Natural killer cell (primary cell): ENCODE results near the gene ANKRD44. TPM values are rescaled to one million over a fixed set of nuclear protein-coding genes. Genes with fewer than 3 reads are reported as not detected.

Source experiments
- ATAC-seq, 3 donors: fragments of 150-1000 bp in 2 of 3; fragments of 200-7000 bp in 1 of 3; cut with Tn5 transposase; 1 replicate in 1 of 3; 2 replicates in 2 of 3; pipeline ENCODE4 v1.10.0; 2021; ENCODE audit warnings: mild to moderate bottlenecking in 2 of 3, moderate library complexity in 2 of 3
- DNase-seq, 2 donors: peaks; one replicate each; pipeline versions ENCODE4 v3.0.0 to v3.0.0-alpha.2; 2013 to 2021; ENCODE audit warnings: mixed read lengths in 1 of 2
- H3K27ac ChIP-seq: one replicate; pipeline ENCODE4 v1.5.1; 2013; ENCODE audit warnings: mild to moderate bottlenecking, low read length
- H3K27me3 ChIP-seq: one replicate; pipeline ENCODE4 v1.6.1; 2013; ENCODE audit warnings: low read length; ENCODE audit not compliant: control insufficient read depth, insufficient read depth
- H3K36me3 ChIP-seq: one replicate; pipeline ENCODE4 v1.6.1; 2013; ENCODE audit warnings: low read length; ENCODE audit not compliant: control insufficient read depth, insufficient read depth
- H3K4me1 ChIP-seq: one replicate; pipeline ENCODE4 v1.6.1; 2013; ENCODE audit warnings: low read length; ENCODE audit not compliant: control insufficient read depth, insufficient read depth
- H3K4me3 ChIP-seq: one replicate; pipeline ENCODE4 v1.5.1; 2013; ENCODE audit warnings: low read length
- H3K9me3 ChIP-seq: one replicate; pipeline ENCODE4 v1.6.1; 2013; ENCODE audit warnings: low read length; ENCODE audit not compliant: control insufficient read depth, insufficient read depth
- H3K27ac Mint-ChIP-seq, 2 donors: one replicate each; pipeline ENCODE4 v1.8.0; 2022; ENCODE audit warnings: mild to moderate bottlenecking in 2 of 2, mixed read lengths in 2 of 2, moderate library complexity in 1 of 2
- H3K27me3 Mint-ChIP-seq, 2 donors: one replicate each; pipeline ENCODE4 v1.8.0; 2022; ENCODE audit warnings: low read depth in 2 of 2, mixed read lengths in 2 of 2
- H3K36me3 Mint-ChIP-seq: one replicate; pipeline ENCODE4 v1.8.0; 2022; ENCODE audit warnings: mixed read lengths
- H3K4me1 Mint-ChIP-seq, 2 donors: one replicate each; pipeline ENCODE4 v1.8.0; 2022; ENCODE audit warnings: mixed read lengths in 2 of 2
- H3K4me3 Mint-ChIP-seq: one replicate; pipeline ENCODE4 v1.8.0; 2022; ENCODE audit warnings: mild to moderate bottlenecking, moderate library complexity, mixed read lengths
- H3K9me3 Mint-ChIP-seq, 2 donors: one replicate each; pipeline ENCODE4 v1.8.0; 2022; ENCODE audit warnings: mixed read lengths in 2 of 2
- WGBS: methylation state at CpG from one replicate; pipeline ENCODE4 v1.1.7; 2013; ENCODE audit warnings: missing lambda C conversion rate; ENCODE audit not compliant: insufficient coverage; 5-methylcytosine and 5-hydroxymethylcytosine counted together
- intact Hi-C: fragments of 100-400 bp; cut with micrococcal nuclease; formaldehyde crosslinking; loops from one replicate; pipeline ENCODE4 v1.14.2; 2022
- total RNA-seq, 4 donors: library from RNA; stranded (reverse); fragments of 120-200 nt in 1 of 4; gene quantifications; one replicate each; pipeline versions ENCODE4 v1.2.3 to v1.2.4, GENCODE V29; 2013 to 2022
- TF ChIP-seq, protein P1 (sequence below): fragments of 200-600 bp; IDR thresholded peaks from one replicate; pipeline ENCODE4 v1.8.0; 2022; ENCODE audit warnings: antibody characterized with exemption

The ANKRD44 gene
- total RNA-seq, 3 donors from 2014 or later (not counting 1 experiment from before 2014, with no cell fraction given), result 252 to 376 (median 311) TPM

DNA sequence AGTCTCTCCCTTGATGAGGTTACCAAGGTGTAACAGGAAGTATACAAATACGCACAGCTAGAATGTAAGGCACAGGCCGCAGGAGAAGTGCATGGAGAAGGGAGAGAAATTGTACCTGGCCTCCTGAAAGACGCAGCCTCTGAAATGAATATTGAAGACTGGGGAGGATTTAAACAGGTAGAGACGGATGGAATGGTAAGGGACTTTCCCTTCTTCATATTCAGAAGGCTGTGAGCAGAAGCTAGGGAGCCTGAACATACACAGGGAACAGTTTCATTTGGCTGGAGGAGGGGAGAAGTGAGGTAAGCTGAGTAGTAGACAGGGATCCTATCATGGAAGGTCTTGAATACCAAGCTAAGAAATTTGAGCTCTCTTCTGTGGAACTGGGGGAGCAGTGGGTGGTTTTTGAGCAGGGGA lies 112.7 kb downstream of the ANKRD44 start:
- H3K4me3 ChIP-seq, result peak overlapping the region; percentile 48
- TF ChIP-seq, protein P1, sequence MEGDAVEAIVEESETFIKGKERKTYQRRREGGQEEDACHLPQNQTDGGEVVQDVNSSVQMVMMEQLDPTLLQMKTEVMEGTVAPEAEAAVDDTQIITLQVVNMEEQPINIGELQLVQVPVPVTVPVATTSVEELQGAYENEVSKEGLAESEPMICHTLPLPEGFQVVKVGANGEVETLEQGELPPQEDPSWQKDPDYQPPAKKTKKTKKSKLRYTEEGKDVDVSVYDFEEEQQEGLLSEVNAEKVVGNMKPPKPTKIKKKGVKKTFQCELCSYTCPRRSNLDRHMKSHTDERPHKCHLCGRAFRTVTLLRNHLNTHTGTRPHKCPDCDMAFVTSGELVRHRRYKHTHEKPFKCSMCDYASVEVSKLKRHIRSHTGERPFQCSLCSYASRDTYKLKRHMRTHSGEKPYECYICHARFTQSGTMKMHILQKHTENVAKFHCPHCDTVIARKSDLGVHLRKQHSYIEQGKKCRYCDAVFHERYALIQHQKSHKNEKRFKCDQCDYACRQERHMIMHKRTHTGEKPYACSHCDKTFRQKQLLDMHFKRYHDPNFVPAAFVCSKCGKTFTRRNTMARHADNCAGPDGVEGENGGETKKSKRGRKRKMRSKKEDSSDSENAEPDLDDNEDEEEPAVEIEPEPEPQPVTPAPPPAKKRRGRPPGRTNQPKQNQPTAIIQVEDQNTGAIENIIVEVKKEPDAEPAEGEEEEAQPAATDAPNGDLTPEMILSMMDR, result no peak
- H3K36me3 ChIP-seq, result peaks cover 6% of the 10 kb centered on the region
- H3K9me3 Mint-ChIP-seq, result no peaks in the 10 kb centered on the region
- DNase-seq, result peak in 1 of 2 donors; percentile 69
- ATAC-seq, result peak in 1 of 3 donors; percentile 9
- H3K27me3 ChIP-seq, result no peaks in the 10 kb centered on the region
- peak overlapping the region; percentile 95 for H3K4me3 Mint-ChIP-seq
- 24% methylated on average over 4 of the region's 4 CpGs for WGBS
- H3K4me1 Mint-ChIP-seq, result peaks cover 85 to 92% of the 10 kb centered on the region in 2 donors
- peak overlapping the region; percentile 91 to 98 for H3K27ac Mint-ChIP-seq
- no peaks in the 10 kb centered on the region for H3K27me3 Mint-ChIP-seq
- H3K27ac ChIP-seq, result peak overlapping the region; percentile 87
- intact Hi-C loops, result loop anchor here (2.0 kb wide), 3 partner anchors 43 to 111 kb away; no protein-coding TSS in a partner anchor
- H3K36me3 Mint-ChIP-seq, result peaks cover 7% of the 10 kb centered on the region
- H3K4me1 ChIP-seq, result peaks cover 55% of the 10 kb centered on the region
- no peaks in the 10 kb centered on the region for H3K9me3 ChIP-seq

- H3K9me3 Mint-ChIP-seq, result no peaks in the 10 kb centered on the region
- DNase-seq (peak in 1 of 2 donors; percentile 54), ATAC-seq (peak in 1 of 3 donors; percentile 1)
- no peaks in the 10 kb centered on the region for H3K36me3 Mint-ChIP-seq
- no peaks in the 10 kb centered on the region for H3K27me3 ChIP-seq
- TF ChIP-seq, protein P1, result no peak
- H3K4me1 Mint-ChIP-seq, result peaks cover 86 to 93% of the 10 kb centered on the region in 2 donors
- peaks cover 52% of the 10 kb centered on the region for H3K4me1 ChIP-seq
- peak overlapping the region; percentile 87 for H3K27ac ChIP-seq
- H3K9me3 ChIP-seq, result no peaks in the 10 kb centered on the region
- no peaks in the 10 kb centered on the region for H3K36me3 ChIP-seq
- intact Hi-C loops, result no loop called here
- H3K27me3 Mint-ChIP-seq, result no peaks in the 10 kb centered on the region
- H3K4me3 Mint-ChIP-seq, result peak overlapping the region; percentile 95
- H3K27ac Mint-ChIP-seq, result peak overlapping the region; percentile 91 to 98
- WGBS, result 19% methylated on average over 1 of the region's 2 CpGs
- no peak overlapping the region for H3K4me3 ChIP-seq
These were observed 113.9 kb downstream of the ANKRD44 start for GRCh38 chr2:197196541-197197180.

- Mint-ChIP-seq H3K4me1 (peaks cover 86 to 93% of the 10 kb centered on the region in 2 donors), H3K27ac (peak overlapping the region; percentile 91 to 98), H3K4me3 (peak overlapping the region; percentile 43), H3K36me3 (no peaks in the 10 kb centered on the region), H3K27me3 (no peaks in the 10 kb centered on the region), H3K9me3 (no peaks in the 10 kb centered on the region)
- intact Hi-C loops, result no loop called here
- Histone ChIP-seq H3K4me3 (no peak overlapping the region), H3K36me3 (no peaks in the 10 kb centered on the region), H3K4me1 (peaks cover 49% of the 10 kb centered on the region), H3K9me3 (no peaks in the 10 kb centered on the region), H3K27me3 (no peaks in the 10 kb centered on the region), H3K27ac (peak overlapping the region; percentile 87)
- peak in 1 of 2 donors; percentile 31 for DNase-seq
- no peak for ATAC-seq
- TF ChIP-seq, protein P1, result no peak
- WGBS, result 48% methylated on average over 3 of the region's 3 CpGs
These were observed 115.1 kb downstream of the ANKRD44 start for GRCh38 chr2:197195518-197195917.
